Cardiac muscle cell (in vitro differentiated cells and primary cell): Measurements from ENCODE around the gene MTX2. TPM values are rescaled to one million over a fixed set of nuclear protein-coding genes. Genes with fewer than 3 reads are reported as not detected.

Experiments used
- DNase-seq, 2 donors: peaks; one replicate each; pipeline versions ENCODE4 v3.0.0 to v3.0.0-alpha.2; 2010 to 2017; ENCODE audit warnings: low read depth in 1 of 2, low spot score in 1 of 2
- H3K27ac ChIP-seq: fragments of 200-600 bp; sonication (generic); 2 replicates; pipeline ENCODE4 v1.5.1; 2016
- H3K27me3 ChIP-seq: fragments of 200-600 bp; sonication (generic); 2 replicates; pipeline ENCODE4 v1.6.0; 2016; ENCODE audit warnings: control low read depth
- H3K36me3 ChIP-seq: fragments of 200-600 bp; sonication (generic); 2 replicates; pipeline ENCODE4 v1.5.1; 2016; ENCODE audit warnings: control low read depth
- H3K4me1 ChIP-seq: fragments of 200-600 bp; sonication (generic); 2 replicates; pipeline ENCODE4 v1.8.1; 2017; ENCODE audit warnings: low read depth, mild to moderate bottlenecking, mixed run types
- H3K4me3 ChIP-seq: fragments of 200-600 bp; sonication (generic); 2 replicates; pipeline ENCODE4 v1.5.1; 2016; ENCODE audit warnings: mild to moderate bottlenecking
- H3K9me3 ChIP-seq: fragments of 200-600 bp; sonication (generic); 2 replicates; pipeline ENCODE4 v1.5.1; 2017; ENCODE audit warnings: low read depth, mild to moderate bottlenecking, control low read depth
- CTCF ChIP-seq: IDR thresholded peaks from 2 replicates; pipeline ENCODE4 v1.5.1; 2012; ENCODE audit warnings: low read depth, mild to moderate bottlenecking, low read length
- polyA plus RNA-seq: library from polyadenylated mRNA; unstranded; fragments of >200 nt; fragmentation: Nextera tagmentation; extraction: Ambion mirVana; gene quantifications from 2 replicates; pipeline ENCODE4 v1.2.1, GENCODE V29; 2016
- total RNA-seq: library from RNA; depleted of rRNA; stranded (reverse); fragments of >200 nt; gene quantifications from 2 replicates; pipeline ENCODE4 v1.2.3, GENCODE V29; 2016

The MTX2 gene
- total and polyA plus RNA-seq, 2 experiments from 2014 or later, result 50.9 to 124 TPM

DNA sequence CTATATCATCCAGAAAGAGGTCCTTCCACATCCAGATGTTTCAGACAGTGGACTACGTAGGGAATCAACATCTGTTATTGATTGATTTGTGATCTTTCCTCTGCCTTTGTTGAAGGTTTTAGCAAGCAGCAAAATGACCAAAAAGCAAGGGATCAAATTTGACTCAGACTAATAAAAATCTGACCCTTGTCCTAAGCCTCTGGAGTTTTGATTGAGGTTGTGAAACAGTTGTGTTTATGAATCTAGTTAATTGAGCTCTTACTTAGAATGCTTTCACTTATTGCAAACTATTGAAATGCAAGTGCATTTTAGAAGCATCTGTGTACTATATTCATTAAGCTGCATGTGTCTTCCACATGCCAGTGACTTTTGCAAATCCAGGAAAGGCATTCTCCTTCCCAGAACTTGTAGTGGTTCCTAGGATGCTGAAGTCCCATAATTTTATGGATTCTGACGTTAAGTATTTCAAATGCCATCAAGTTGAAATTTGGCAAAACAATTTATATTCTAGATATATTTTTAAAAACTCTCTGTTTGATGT is 116.0 kb downstream of the MTX2 start:
- no peak overlapping the region for H3K27ac ChIP-seq
- no peak for DNase-seq

DNA sequence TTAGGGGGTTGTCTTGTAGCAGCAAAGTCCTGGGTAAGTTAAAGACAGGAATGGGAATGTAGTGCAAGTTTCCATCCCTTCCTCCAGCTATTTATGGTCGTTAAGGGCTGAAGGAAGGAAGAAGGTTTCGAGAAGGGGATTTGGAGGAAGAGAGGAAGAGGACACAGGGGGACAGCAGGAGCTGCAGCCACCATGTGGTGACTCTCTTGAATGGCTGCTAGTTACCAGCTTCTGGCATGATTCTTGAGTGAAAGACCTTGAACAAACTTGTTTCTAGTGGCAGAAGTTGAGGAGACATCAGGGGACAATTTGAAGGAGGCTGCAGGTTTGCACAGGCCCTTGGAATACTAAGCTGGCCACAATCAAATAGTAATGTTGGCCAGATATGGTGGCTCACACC is 116.6 kb downstream of the MTX2 start:
- H3K4me3 ChIP-seq, result no peak overlapping the region
- TF ChIP-seq CTCF, result no peak
- no peaks in the 10 kb centered on the region for H3K4me1 ChIP-seq
- H3K9me3 ChIP-seq, result no peaks in the 10 kb centered on the region
- no peak overlapping the region for H3K27ac ChIP-seq
- no peaks in the 10 kb centered on the region for H3K27me3 ChIP-seq
- H3K36me3 ChIP-seq, result no peaks in the 10 kb centered on the region
- DNase-seq, result no peak

More for the DNA sequence above, 116.0 kb downstream of the MTX2 start:
- H3K9me3 ChIP-seq, result no peaks in the 10 kb centered on the region
- no peaks in the 10 kb centered on the region for H3K4me1 ChIP-seq
- TF ChIP-seq CTCF, result no peak
- no peak overlapping the region for H3K4me3 ChIP-seq
- no peaks in the 10 kb centered on the region for H3K36me3 ChIP-seq
- no peaks in the 10 kb centered on the region for H3K27me3 ChIP-seq

Other genes starting within 250 kb of the MTX2 start
- 0.06 and 0.11 TPM in 2 replicates for gene EVX2, start 185.5 kb upstream of the MTX2 start, total RNA-seq
- gene EVX2, start 185.5 kb upstream of the MTX2 start, polyA plus RNA-seq, result 0.28 TPM in 1 of 2 replicates, not detected in the other
- not detected in 2 replicates for gene HOXD13, start 176.7 kb upstream of the MTX2 start, total RNA-seq
- gene HOXD13, start 176.7 kb upstream of the MTX2 start, polyA plus RNA-seq, result not detected in 2 replicates
- gene HOXD12, start 169.6 kb upstream of the MTX2 start, total RNA-seq, result not detected in 2 replicates
- gene HOXD12, start 169.6 kb upstream of the MTX2 start, polyA plus RNA-seq, result not detected in 2 replicates
- not detected in 2 replicates for gene HOXD11, start 162.2 kb upstream of the MTX2 start, total RNA-seq
- gene HOXD11, start 162.2 kb upstream of the MTX2 start, polyA plus RNA-seq, result not detected in 2 replicates
- gene HOXD10, start 152.7 kb upstream of the MTX2 start, total RNA-seq, result not detected in 2 replicates
- not detected in 2 replicates for gene HOXD10, start 152.7 kb upstream of the MTX2 start, polyA plus RNA-seq
- gene HOXD9, start 146.7 kb upstream of the MTX2 start, total RNA-seq, result not detected in 2 replicates
- not detected in 2 replicates for gene HOXD9, start 146.7 kb upstream of the MTX2 start, polyA plus RNA-seq
- gene HOXD8, start 139.7 kb upstream of the MTX2 start, total RNA-seq, result not detected in 2 replicates
- gene HOXD8, start 139.7 kb upstream of the MTX2 start, polyA plus RNA-seq, result not detected in 2 replicates
- gene HOXD4, start 117.9 kb upstream of the MTX2 start, total RNA-seq, result not detected in 2 replicates
- gene HOXD4, start 117.9 kb upstream of the MTX2 start, polyA plus RNA-seq, result not detected in 2 replicates
- 0.12 TPM in 1 of 2 replicates, not detected in the other for gene HOXD3, start 112.1 kb upstream of the MTX2 start, total RNA-seq
- not detected in 2 replicates for gene HOXD3, start 112.1 kb upstream of the MTX2 start, polyA plus RNA-seq
- not detected in 2 replicates for gene HOXD1, start 80.8 kb upstream of the MTX2 start, total RNA-seq
- not detected in 2 replicates for gene HOXD1, start 80.8 kb upstream of the MTX2 start, polyA plus RNA-seq